H1 (cell line): Measurements from ENCODE around the gene FCF1. TPM values are rescaled to one million over a fixed set of nuclear protein-coding genes. Genes with fewer than 3 reads are reported as not detected.
"Not testable (repeated sequence)": the region's sequence is repeated elsewhere in the genome, so short reads cannot be mapped to it uniquely, and the experiment has no call there.

Experiments used
- CTCF ChIA-PET: fragments of 300-600 bp; sonication (Branson Sonifier 250); formaldehyde crosslinking; loops from one replicate; lab custom pipeline; 2021; ENCODE audit not compliant: partially characterized antibody; lab: Charles Lee
- POLR2A ChIA-PET: fragments of 300-600 bp; sonication (Branson Sonifier 250); formaldehyde crosslinking; loops from one replicate; lab custom pipeline; 2021; ENCODE audit warnings: inconsistent platforms; ENCODE audit not compliant: partially characterized antibody; lab: Charles Lee
- DNase-seq, 2 experiments: peaks; one replicate each; pipeline versions ENCODE4 v3.0.0 to v3.0.0-alpha.2; 2010 to 2022; ENCODE audit warnings: low spot score in 2 of 2, low read depth in 1 of 2, mixed read lengths in 1 of 2
- FAIRE-seq: peaks from 2 replicates; lab custom pipeline; 2011; peaks lifted over from hg19 to GRCh38; lab: Jason Lieb, UNC
- H2AFZ ChIP-seq: 2 replicates; pipeline ENCODE4 v1.8.1; 2012; ENCODE audit warnings: low read length, inconsistent platforms
- H2AK5ac ChIP-seq: 2 replicates; pipeline ENCODE4 v1.6.1; 2013; ENCODE audit warnings: low read depth, low read length
- H2BK120ac ChIP-seq: replicated peaks from 2 replicates; pipeline ENCODE3; 2013; ENCODE audit warnings: low read depth, low read length, inconsistent platforms
- H2BK12ac ChIP-seq: 2 replicates; pipeline ENCODE4 v1.6.1; 2013; ENCODE audit warnings: low read depth, low read length
- H2BK15ac ChIP-seq: 2 replicates; pipeline ENCODE4 v1.6.1; 2013; ENCODE audit warnings: low read length
- H2BK20ac ChIP-seq: 2 replicates; pipeline ENCODE4 v1.6.1; 2013; ENCODE audit warnings: low read length
- H2BK5ac ChIP-seq: 2 replicates; pipeline ENCODE4 v1.6.1; 2013; ENCODE audit warnings: low read depth, low read length
- H3K14ac ChIP-seq: 2 replicates; pipeline ENCODE4 v1.6.1; 2013; ENCODE audit warnings: inconsistent platforms; ENCODE audit not compliant: insufficient read length
- H3K18ac ChIP-seq: 2 replicates; pipeline ENCODE4 v1.6.1; 2013; ENCODE audit warnings: low read length; ENCODE audit errors: extremely low read depth
- H3K23ac ChIP-seq: 2 replicates; pipeline ENCODE4 v1.6.1; 2013; ENCODE audit warnings: inconsistent platforms; ENCODE audit not compliant: insufficient read length
- H3K23me2 ChIP-seq: 2 replicates; pipeline ENCODE4 v1.6.1; 2013; ENCODE audit warnings: low read depth, low read length
- H3K27ac ChIP-seq: 2 replicates; pipeline ENCODE4 v1.6.1; 2011; ENCODE audit warnings: low read depth, low read length, inconsistent platforms
- H3K27me3 ChIP-seq, 4 experiments: replicated peaks in 1 of 4; 1 replicate in 1 of 4; 2 replicates in 3 of 4; pipeline versions ENCODE4 v1.6.1 to v1.8.1; 2011 to 2013; ENCODE audit warnings: low read length in 3 of 4, mild to moderate bottlenecking in 3 of 4, inconsistent platforms in 2 of 4, mixed read lengths in 2 of 4, moderate library complexity in 1 of 4; ENCODE audit not compliant: control insufficient read depth in 3 of 4, insufficient read depth in 3 of 4; ENCODE audit errors: extremely low read depth in 1 of 4
- H3K36me3 ChIP-seq, 4 experiments: 2 replicates each; pipeline versions ENCODE4 v1.6.1 to v1.8.1; 2011 to 2013; ENCODE audit warnings: mild to moderate bottlenecking in 4 of 4, low read length in 3 of 4, moderate library complexity in 2 of 4, control low read depth in 1 of 4, inconsistent platforms in 1 of 4; ENCODE audit not compliant: insufficient read depth in 4 of 4, control insufficient read depth in 2 of 4
- H3K4ac ChIP-seq: replicated peaks from 2 replicates; pipeline ENCODE3; 2013; ENCODE audit warnings: low read length, low read depth, mixed read lengths, inconsistent platforms; ENCODE audit not compliant: insufficient read length
- H3K4me1 ChIP-seq, 4 experiments: replicated peaks in 1 of 4; 1 replicate in 1 of 4; 2 replicates in 3 of 4; pipeline versions ENCODE4 v1.6.1 to v1.8.1; 2011 to 2013; ENCODE audit warnings: low read length in 3 of 4, inconsistent platforms in 2 of 4, mixed read lengths in 1 of 4; ENCODE audit not compliant: insufficient read depth in 4 of 4, control insufficient read depth in 3 of 4
- H3K4me2 ChIP-seq, 2 experiments: 2 replicates each; pipeline versions ENCODE4 v1.6.1 to v1.8.1; 2011 to 2013; ENCODE audit warnings: low read depth in 2 of 2, low read length in 2 of 2, control low read depth in 1 of 2, inconsistent platforms in 1 of 2, mild to moderate bottlenecking in 1 of 2; ENCODE audit not compliant: insufficient read depth in 1 of 2
- H3K4me3 ChIP-seq, 4 experiments: fragments of 200-600, 300-600 bp in 1 of 4; sonication (generic), shearing (Covaris generic), sonication (Bioruptor Twin) in 1 of 4; 2 replicates each; pipeline versions ENCODE4 v1.5.1 to v1.8.1; 2011 to 2016; ENCODE audit warnings: low read length in 4 of 4, low read depth in 3 of 4, control low read depth in 2 of 4, inconsistent platforms in 2 of 4, mild to moderate bottlenecking in 2 of 4, mixed read lengths in 1 of 4, moderate library complexity in 1 of 4; ENCODE audit not compliant: insufficient read depth in 2 of 4; ENCODE audit errors: extremely low read depth in 1 of 4
- H3K56ac ChIP-seq: replicated peaks from 2 replicates; pipeline ENCODE3; 2013; ENCODE audit warnings: low read depth, mild to moderate bottlenecking, mixed read lengths, low read length, inconsistent platforms; ENCODE audit not compliant: insufficient read length
- H3K79me1 ChIP-seq: 2 replicates; pipeline ENCODE4 v1.6.1; 2013; ENCODE audit warnings: low read depth, low read length, control low read depth
- H3K79me2 ChIP-seq, 2 experiments: 2 replicates each; pipeline versions ENCODE4 v1.6.1 to v1.8.1; 2012 to 2013; ENCODE audit warnings: low read length in 2 of 2, mild to moderate bottlenecking in 2 of 2, inconsistent platforms in 1 of 2; ENCODE audit not compliant: insufficient read depth in 2 of 2, control insufficient read depth in 1 of 2
- H3K9ac ChIP-seq, 4 experiments: replicated peaks in 1 of 4; 1 replicate in 1 of 4; 2 replicates in 3 of 4; pipeline versions ENCODE4 v1.6.1 to v1.8.1; 2011 to 2013; ENCODE audit warnings: low read depth in 3 of 4, low read length in 3 of 4, control low read depth in 2 of 4, mild to moderate bottlenecking in 2 of 4, moderate library complexity in 2 of 4, inconsistent platforms in 1 of 4; ENCODE audit errors: extremely low read depth in 1 of 4
- H3K9me3 ChIP-seq, 2 experiments: 2 replicates each; pipeline versions ENCODE4 v1.6.1 to v1.8.1; 2012 to 2013; ENCODE audit warnings: mild to moderate bottlenecking in 2 of 2, moderate library complexity in 2 of 2, control low read depth in 1 of 2, inconsistent platforms in 1 of 2, low read depth in 1 of 2, low read length in 1 of 2, mixed read lengths in 1 of 2; ENCODE audit not compliant: insufficient read depth in 2 of 2
- H4K20me1 ChIP-seq, 2 experiments: replicated peaks in 1 of 2; 2 replicates each; pipeline versions ENCODE3 to v1.8.1; 2011 to 2013; ENCODE audit warnings: inconsistent platforms in 2 of 2, low read length in 2 of 2, mild to moderate bottlenecking in 1 of 2; ENCODE audit not compliant: insufficient read depth in 2 of 2, control insufficient read depth in 1 of 2
- H4K5ac ChIP-seq: 2 replicates; pipeline ENCODE4 v1.6.1; 2013; ENCODE audit warnings: low read length, low read depth, mixed read lengths, inconsistent platforms; ENCODE audit not compliant: insufficient read length
- H4K8ac ChIP-seq: 2 replicates; pipeline ENCODE4 v1.8.0; 2013; ENCODE audit warnings: mild to moderate bottlenecking, moderate library complexity, low read length, inconsistent platforms; ENCODE audit not compliant: insufficient read depth; ENCODE audit errors: extremely low read depth
- H4K91ac ChIP-seq: replicated peaks from 2 replicates; pipeline ENCODE3; 2013; ENCODE audit warnings: low read length, mixed read lengths, inconsistent platforms; ENCODE audit not compliant: insufficient read length
- WGBS, 2 experiments: shearing (Covaris generic) in 1 of 2; methylation state at CpG; one replicate each; pipeline versions ENCODE4 v1.1.6 to v1.1.7; 2013 to 2015; ENCODE audit warnings: low lambda C conversion rate in 2 of 2, mixed read lengths in 2 of 2, inconsistent platforms in 1 of 2, low coverage in 1 of 2, missing lambda C conversion rate in 1 of 2; ENCODE audit not compliant: insufficient replicate concordance in 2 of 2, insufficient coverage in 1 of 2, insufficient read length in 1 of 2; ENCODE audit errors: extremely low coverage in 1 of 2, missing lambda C conversion rate in 1 of 2; 5-methylcytosine and 5-hydroxymethylcytosine counted together
- polyA plus RNA-seq, 7 experiments: library from polyadenylated mRNA; depleted of rRNA in 3 of 7; stranded (reverse) in 5 of 7; unstranded in 2 of 7; fragments of >200 nt in 5 of 7; fragments of 200-250 nt in 2 of 7; gene quantifications; 1 replicate in 5 of 7; 2 replicates in 1 of 7; 4 replicates in 1 of 7; pipeline versions ENCODE4 v1.2.1 to v1.2.3, GENCODE V29; 2011 to 2013; ENCODE audit warnings: missing spikeins in 2 of 7, mixed read lengths in 2 of 7
- total RNA-seq: library from RNA; stranded (reverse); fragmentation: NEBNext Ultra II Directional; extraction: Animal tissue kit (Norgen Biotek cat#: 25700); gene quantifications from 2 replicates; pipeline ENCODE4 v1.2.1, GENCODE V29; 2021

FCF1 gene
- total and polyA plus RNA-seq, 2 of the 8 experiments (the other 6 are each of a cell fraction or from before 2014, with no cell fraction given), result 48.1 to 84.3 TPM

- not testable (repeated sequence) for H2BK5ac ChIP-seq, H3K4me1 ChIP-seq, H3K4me2 ChIP-seq, DNase-seq, H3K56ac ChIP-seq, H3K27ac ChIP-seq, H3K9ac ChIP-seq, H3K79me2 ChIP-seq, H4K91ac ChIP-seq, H3K79me1 ChIP-seq, H4K5ac ChIP-seq, H4K20me1 ChIP-seq, H3K36me3 ChIP-seq, H3K4ac ChIP-seq, H2BK12ac ChIP-seq, H3K14ac ChIP-seq, H3K9me3 ChIP-seq, H3K4me3 ChIP-seq, H2BK120ac ChIP-seq, H3K23ac ChIP-seq, H3K27me3 ChIP-seq, H3K23me2 ChIP-seq, H3K18ac ChIP-seq, H4K8ac ChIP-seq, FAIRE-seq, H2BK20ac ChIP-seq, H2AK5ac ChIP-seq, H2BK15ac ChIP-seq, H2AFZ ChIP-seq
- ChIA-PET CTCF (interaction anchor here (0.5 kb wide), 1 partner anchor 29 kb away, joined by 3 read pairs; no protein-coding TSS in a partner anchor), POLR2A (interaction anchor here (0.5 kb wide), 1 partner anchor 9 kb away, joined by 3 read pairs; no protein-coding TSS in a partner anchor)
- 87% methylated on average over 5 of the region's 5 CpGs; no CpG with 5 or more reads in 1 of the 2 experiments for WGBS, 2 experiments
These were observed 45.6 kb downstream of the FCF1 start for GRCh38 chr14:74758505-74758904.
